SU-DHL-6 (cell line): ENCODE data around the gene UQCR11.

Experiments used
- H2AFZ ChIP-seq: fragments of 200-600 bp; sonication (generic); 2 replicates; pipeline ENCODE4 v1.6.1; 2014; ENCODE audit warnings: low read depth, mild to moderate bottlenecking, moderate library complexity, mixed read lengths, antibody characterized with exemption, low read length; ENCODE audit not compliant: severe bottlenecking
- H3F3A ChIP-seq: fragments of 200-600 bp; shearing (Covaris generic); 2 replicates; pipeline ENCODE4 v1.6.0; 2016; ENCODE audit warnings: antibody characterized with exemption, mild to moderate bottlenecking; ENCODE audit not compliant: insufficient read depth
- H3K27ac ChIP-seq: fragments of 200-600 bp; sonication (generic); 2 replicates; pipeline ENCODE4 v1.5.1; 2016; ENCODE audit warnings: low read depth, mild to moderate bottlenecking, low read length, moderate library complexity, mixed read lengths
- H3K27me3 ChIP-seq: fragments of 200-600 bp; sonication (generic), shearing (Covaris generic); 2 replicates; pipeline ENCODE4 v1.6.0; 2014; ENCODE audit warnings: mild to moderate bottlenecking, low read length
- H3K36me3 ChIP-seq: fragments of 200-600 bp; sonication (generic); 2 replicates; pipeline ENCODE4 v1.6.1; 2014; ENCODE audit warnings: mild to moderate bottlenecking, low read length, mixed read lengths
- H3K4me2 ChIP-seq: fragments of 300-600, 200-600 bp; shearing (Covaris generic), sonication (generic); 2 replicates; pipeline ENCODE4 v1.6.0; 2014; ENCODE audit warnings: low read length, low read depth, mild to moderate bottlenecking; ENCODE audit not compliant: poor library complexity, severe bottlenecking
- H3K4me3 ChIP-seq: fragments of 200-600 bp; sonication (generic); 2 replicates; pipeline ENCODE4 v1.5.1; 2014; ENCODE audit warnings: antibody characterized with exemption, low read length, mild to moderate bottlenecking, mixed read lengths; ENCODE audit not compliant: insufficient read depth, poor library complexity, severe bottlenecking
- H3K79me2 ChIP-seq: fragments of 200-600 bp; sonication (generic); 2 replicates; pipeline ENCODE4 v1.6.1; 2014; ENCODE audit warnings: mild to moderate bottlenecking, low read length, moderate library complexity; ENCODE audit not compliant: insufficient read depth
- H3K9ac ChIP-seq: fragments of 200-600 bp; sonication (generic); 2 replicates; pipeline ENCODE4 v1.7.0; 2014; ENCODE audit warnings: mild to moderate bottlenecking, low read length
- H3K9me2 ChIP-seq: fragments of 200-600 bp; sonication (generic); replicated peaks from 2 replicates; pipeline ENCODE4 v1.6.1; 2014; ENCODE audit warnings: low read length; ENCODE audit not compliant: insufficient read depth
- H3K9me3 ChIP-seq: fragments of 200-600 bp; sonication (generic); 2 replicates; pipeline ENCODE4 v1.6.1; 2014; ENCODE audit warnings: low read length, mixed read lengths; ENCODE audit not compliant: insufficient read depth
- H4K20me1 ChIP-seq: fragments of 200-600 bp; sonication (generic); 2 replicates; pipeline ENCODE4 v1.6.1; 2014; ENCODE audit warnings: low read depth, mild to moderate bottlenecking, antibody characterized with exemption, low read length, moderate library complexity, mixed read lengths
- CTCF ChIP-seq: fragments of 200-600 bp; sonication (generic); IDR thresholded peaks from one replicate; pipeline ENCODE4 v1.5.1; 2017; ENCODE audit warnings: antibody characterized with exemption, mild to moderate bottlenecking, low read length, moderate library complexity; ENCODE audit not compliant: insufficient read depth, poor library complexity, severe bottlenecking
- EZH2phosphoT487 ChIP-seq: fragments of 200-600 bp; sonication (generic), shearing (Covaris generic); conservative IDR thresholded peaks from 2 replicates; pipeline ENCODE4 v1.6.1; 2018; ENCODE audit warnings: mild to moderate bottlenecking, antibody characterized with exemption, low read length, moderate library complexity, mixed read lengths

Gene UQCR11

GRCh38 chr19:1590641-1591397 lies 14.4 kb downstream of the UQCR11 start:
- Histone ChIP-seq H3K4me3 (peak overlapping the region; percentile 100), H3K4me2 (peak overlapping the region; percentile 90), H3K36me3 (peaks cover 4% of the 10 kb centered on the region; the same call in 1 of the 2 replicates), H4K20me1 (peaks cover 7% of the 10 kb centered on the region; the same call in 1 of the 2 replicates), H3K9me3 (no peaks in the 10 kb centered on the region), H3K27me3 (no peaks in the 10 kb centered on the region), H3K9me2 (no peaks in the 10 kb centered on the region), H3K9ac (peak overlapping the region; percentile 100), H3K79me2 (peaks cover 60% of the 10 kb centered on the region), H3K27ac (peak overlapping the region; percentile 96), H2AFZ (no peak overlapping the region), H3F3A (peaks cover 23% of the 10 kb centered on the region)
- no peak for TF ChIP-seq EZH2phosphoT487
- no peak for TF ChIP-seq CTCF

GRCh38 chr19:1587872-1588271 lies 17.4 kb downstream of the UQCR11 start:
- no peak overlapping the region for H3K27ac ChIP-seq
- H2AFZ ChIP-seq: no peak overlapping the region
- no peak overlapping the region for H3K4me2 ChIP-seq
- H3F3A ChIP-seq: peaks cover 15% of the 10 kb centered on the region
- H3K9ac ChIP-seq: no peak overlapping the region
- TF ChIP-seq EZH2phosphoT487 (no peak), CTCF (no peak)
- H3K79me2 ChIP-seq: peaks cover 68% of the 10 kb centered on the region
- no peak overlapping the region for H3K4me3 ChIP-seq
- H3K36me3 ChIP-seq: peaks cover 9% of the 10 kb centered on the region; the same call in 1 of the 2 replicates
- no peaks in the 10 kb centered on the region for H3K9me3 ChIP-seq
- peaks cover 7% of the 10 kb centered on the region; the same call in 1 of the 2 replicates for H4K20me1 ChIP-seq
- no peaks in the 10 kb centered on the region for H3K9me2 ChIP-seq
- H3K27me3 ChIP-seq: no peaks in the 10 kb centered on the region

GRCh38 chr19:1585243-1585580 lies 20.1 kb downstream of the UQCR11 start:
- H3K4me2 ChIP-seq: no peak overlapping the region
- H3F3A ChIP-seq: no peaks in the 10 kb centered on the region
- no peak overlapping the region for H3K27ac ChIP-seq
- peaks cover 7% of the 10 kb centered on the region; the same call in 1 of the 2 replicates for H3K36me3 ChIP-seq
- TF ChIP-seq EZH2phosphoT487: no peak
- TF ChIP-seq CTCF: no peak
- H3K4me3 ChIP-seq: no peak overlapping the region
- no peaks in the 10 kb centered on the region for H3K9me3 ChIP-seq
- peaks cover 49% of the 10 kb centered on the region for H3K79me2 ChIP-seq
- no peak overlapping the region for H3K9ac ChIP-seq
- peaks cover 4% of the 10 kb centered on the region; the same call in 1 of the 2 replicates for H4K20me1 ChIP-seq
- no peaks in the 10 kb centered on the region for H3K27me3 ChIP-seq
- H3K9me2 ChIP-seq: no peaks in the 10 kb centered on the region
- H2AFZ ChIP-seq: no peak overlapping the region
